ENCODE data around the gene GRK2.

GRCh38 chr11:67313125-67313890 is 47.0 kb downstream of the GRK2 start:
- TF ChIP-seq FOXA1 (IDR thresholded peaks at IDR 0.05): no peak
- TF ChIP-seq LEF1 (IDR thresholded peaks at IDR 0.05; ENCODE audit: borderline replicate concordance): no peak
- no peak for TF ChIP-seq SUZ12 (IDR thresholded peaks at IDR 0.05)
- TF ChIP-seq TARDBP (IDR thresholded peaks at IDR 0.05): no peak
- TF ChIP-seq NFRKB (IDR thresholded peaks at IDR 0.05): no peak
- TF ChIP-seq FOXM1 (IDR thresholded peaks at IDR 0.05; ENCODE audit: borderline replicate concordance): no peak
- no peak for TF ChIP-seq PKNOX1 (IDR thresholded peaks at IDR 0.05)

Measured in HEK293T (cell line).